ENCODE measurements around the gene PRDM2. TPM values are rescaled to one million over a fixed set of nuclear protein-coding genes. Genes with fewer than 3 reads are reported as not detected.

The PRDM2 gene
- total RNA-seq, 1 donor from 2014 or later = 22.4 TPM

DNA sequence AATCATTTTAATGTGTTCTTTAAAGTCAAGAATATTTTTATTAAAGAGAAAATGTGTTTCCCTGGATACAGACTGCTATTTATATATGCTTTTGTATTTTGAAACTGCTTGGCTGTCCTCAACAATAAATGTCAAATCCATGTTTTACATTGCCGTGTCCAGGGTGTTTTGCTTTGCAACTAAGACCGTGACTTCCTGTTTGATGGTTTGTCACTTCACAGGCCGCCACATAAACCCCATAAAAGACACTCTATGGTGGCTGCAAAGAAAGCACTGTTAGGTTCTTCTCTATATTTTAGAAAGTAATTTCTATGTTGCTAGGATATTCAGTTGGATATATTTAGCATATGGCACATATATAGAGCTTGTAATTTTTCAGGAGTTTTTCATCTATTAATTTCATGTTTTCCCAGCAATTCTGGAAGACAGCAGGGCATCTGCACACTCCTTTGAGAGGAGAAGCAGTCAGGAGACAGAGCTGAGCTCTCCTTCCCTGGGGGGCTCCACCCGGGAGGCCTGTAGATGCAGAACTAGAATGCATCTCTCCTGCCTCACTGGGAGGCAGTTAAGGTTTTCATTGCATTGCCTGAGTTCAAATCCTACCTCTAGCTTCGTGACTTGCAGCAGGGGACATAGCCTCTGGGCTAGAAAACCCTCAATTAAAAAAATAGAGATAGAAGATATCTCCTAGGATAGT is 33.1 kb downstream of the PRDM2 start:
- DNase-seq (ENCODE audit: low spot score in 2 of 2) = no peak
- FAIRE-seq = no peak

DNA sequence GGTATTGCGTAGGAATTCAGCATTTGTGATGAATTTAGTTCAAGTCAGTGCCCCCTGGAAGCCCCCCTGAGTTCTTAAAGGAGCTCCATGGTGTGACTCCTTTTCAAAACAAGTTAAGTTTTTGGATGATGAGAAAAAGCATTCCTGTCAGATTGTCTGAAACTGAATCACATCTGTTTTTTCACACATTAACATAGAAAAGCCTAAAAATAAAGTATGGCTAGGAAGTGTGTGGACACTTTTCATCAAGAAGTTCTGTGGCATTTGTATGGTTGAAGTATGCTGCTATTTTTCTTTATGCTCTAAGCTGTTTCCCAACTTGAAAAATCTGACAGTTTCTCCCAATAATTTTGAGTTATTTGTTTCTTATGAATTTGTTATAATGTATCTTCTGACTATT is 33.7 kb downstream of the PRDM2 start:
- DNase-seq (ENCODE audit: low spot score in 2 of 2) (no peak), FAIRE-seq (no peak)

DNA sequence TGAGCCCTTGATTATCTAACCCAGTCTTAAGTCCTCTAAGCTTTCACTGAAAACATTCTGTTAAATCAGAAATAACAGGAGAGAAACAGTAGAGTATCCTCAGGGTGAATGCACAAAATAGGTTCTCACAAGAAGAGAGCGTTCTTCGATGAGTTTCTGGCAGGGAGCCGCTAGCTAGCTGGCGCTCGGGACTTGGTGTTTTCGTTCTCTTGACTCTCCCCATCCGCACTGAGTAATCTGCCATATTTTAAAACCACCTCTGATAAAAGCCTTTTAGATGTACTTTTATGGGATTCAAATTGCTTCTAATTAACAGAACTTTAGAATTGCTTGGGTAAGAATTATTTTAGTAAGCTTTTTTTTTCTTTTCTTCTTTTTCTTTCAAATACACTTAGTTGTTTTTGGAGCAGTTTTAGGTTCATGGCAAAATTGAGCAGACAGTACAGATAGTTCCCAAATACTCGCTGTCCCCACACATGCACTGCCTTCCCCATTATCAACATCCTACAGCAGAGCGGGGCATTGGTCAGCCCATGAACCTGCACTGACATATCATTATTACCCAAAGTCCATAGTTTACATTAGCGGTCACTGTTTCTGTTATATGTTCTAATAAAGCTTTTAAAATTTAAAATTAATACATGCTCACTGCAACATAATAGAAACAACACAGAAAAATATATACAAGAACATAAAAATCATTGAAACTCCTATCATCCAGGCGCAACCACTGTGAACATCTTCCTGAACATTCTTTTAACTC is 35.4 kb downstream of the PRDM2 start:
- no peak for DNase-seq (ENCODE audit: low spot score in 2 of 2)
- no peak for FAIRE-seq

DNA sequence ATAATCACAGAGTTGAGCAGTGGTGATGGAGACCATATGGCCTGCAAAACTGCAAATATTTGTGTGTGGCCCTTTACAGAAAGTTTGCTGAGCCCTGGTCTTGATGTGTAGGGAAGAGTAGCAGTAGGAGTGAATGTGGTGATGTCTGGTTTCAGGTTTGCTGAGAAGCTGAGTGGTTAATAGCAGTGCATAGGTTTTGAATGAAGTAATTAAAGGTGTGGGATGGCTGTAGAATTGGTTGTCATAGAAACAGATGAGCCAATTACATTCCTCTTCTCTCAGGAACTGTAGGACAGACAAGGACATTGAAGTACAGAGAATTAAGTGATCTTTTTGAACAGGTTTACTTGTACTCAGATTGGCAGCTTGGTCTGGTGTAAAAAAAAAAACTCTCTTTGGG is 37.4 kb downstream of the PRDM2 start:
- no peak for FAIRE-seq
- DNase-seq (ENCODE audit: low spot score in 2 of 2) = no peak

DNA sequence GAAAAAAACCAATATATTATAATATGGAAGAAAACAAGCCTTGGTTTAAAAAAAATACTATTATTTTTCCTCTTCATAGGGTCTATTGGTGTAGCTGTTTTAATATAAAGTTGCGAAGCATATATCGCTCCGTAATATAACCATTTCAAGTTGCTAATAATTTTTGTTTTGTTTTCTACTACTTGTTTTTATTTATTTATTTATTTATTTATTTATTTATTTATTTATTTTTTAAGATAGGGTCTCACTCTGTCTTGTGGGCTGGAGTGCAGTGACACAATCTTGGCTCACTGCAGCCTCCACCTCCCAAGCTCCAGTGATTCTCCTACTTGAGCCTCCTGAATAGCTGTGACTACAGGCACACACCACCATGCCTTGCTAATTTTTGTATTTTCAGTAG is 46.4 kb downstream of the PRDM2 start:
- FAIRE-seq (no peak), DNase-seq (ENCODE audit: low spot score in 2 of 2) (no peak)

DNA sequence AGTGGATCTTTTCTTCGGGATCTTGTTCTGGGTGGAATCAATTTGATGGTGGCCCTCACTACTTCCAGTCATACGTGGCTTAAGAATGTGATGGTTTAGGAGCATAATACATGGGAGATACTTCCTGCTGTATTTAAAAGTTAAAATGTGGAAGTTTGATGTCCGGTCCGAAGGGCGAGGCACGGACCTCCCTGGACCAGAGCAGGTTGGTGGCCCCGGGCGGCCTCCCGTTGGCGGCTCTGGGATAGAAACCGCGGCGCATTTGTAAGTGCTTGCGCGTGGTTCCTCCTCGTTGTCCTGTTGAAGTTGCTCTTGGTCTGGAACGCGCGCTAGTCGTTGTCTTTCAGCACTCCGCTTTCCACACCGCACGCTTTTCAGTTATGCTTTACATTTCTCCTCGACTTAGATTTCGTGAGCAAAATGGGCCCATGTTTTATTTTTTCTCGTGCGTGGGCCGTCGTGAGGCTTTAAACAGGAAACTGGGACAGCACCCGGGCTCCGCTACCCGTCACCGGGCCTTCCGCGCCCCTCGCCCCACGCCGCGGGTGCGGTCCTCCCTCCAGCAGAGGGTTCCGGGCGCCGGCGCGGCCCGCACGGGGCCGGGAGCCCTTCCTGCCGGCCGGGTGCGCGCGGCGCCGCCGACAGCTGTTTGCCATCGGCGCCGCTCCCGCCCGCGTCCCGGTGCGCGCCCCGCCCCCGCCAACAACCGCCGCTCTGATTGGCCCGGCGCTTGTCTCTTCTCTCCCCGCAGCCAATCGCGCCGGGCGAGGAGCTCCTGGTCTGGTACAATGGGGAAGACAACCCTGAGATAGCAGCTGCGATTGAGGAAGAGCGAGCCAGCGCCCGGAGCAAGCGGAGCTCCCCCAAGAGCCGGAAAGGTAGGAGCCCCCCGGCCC is 48.9 kb downstream of the PRDM2 start:
- FAIRE-seq (no peak), DNase-seq (ENCODE audit: low spot score in 2 of 2) (peak; percentile 94 to 98)

DNA sequence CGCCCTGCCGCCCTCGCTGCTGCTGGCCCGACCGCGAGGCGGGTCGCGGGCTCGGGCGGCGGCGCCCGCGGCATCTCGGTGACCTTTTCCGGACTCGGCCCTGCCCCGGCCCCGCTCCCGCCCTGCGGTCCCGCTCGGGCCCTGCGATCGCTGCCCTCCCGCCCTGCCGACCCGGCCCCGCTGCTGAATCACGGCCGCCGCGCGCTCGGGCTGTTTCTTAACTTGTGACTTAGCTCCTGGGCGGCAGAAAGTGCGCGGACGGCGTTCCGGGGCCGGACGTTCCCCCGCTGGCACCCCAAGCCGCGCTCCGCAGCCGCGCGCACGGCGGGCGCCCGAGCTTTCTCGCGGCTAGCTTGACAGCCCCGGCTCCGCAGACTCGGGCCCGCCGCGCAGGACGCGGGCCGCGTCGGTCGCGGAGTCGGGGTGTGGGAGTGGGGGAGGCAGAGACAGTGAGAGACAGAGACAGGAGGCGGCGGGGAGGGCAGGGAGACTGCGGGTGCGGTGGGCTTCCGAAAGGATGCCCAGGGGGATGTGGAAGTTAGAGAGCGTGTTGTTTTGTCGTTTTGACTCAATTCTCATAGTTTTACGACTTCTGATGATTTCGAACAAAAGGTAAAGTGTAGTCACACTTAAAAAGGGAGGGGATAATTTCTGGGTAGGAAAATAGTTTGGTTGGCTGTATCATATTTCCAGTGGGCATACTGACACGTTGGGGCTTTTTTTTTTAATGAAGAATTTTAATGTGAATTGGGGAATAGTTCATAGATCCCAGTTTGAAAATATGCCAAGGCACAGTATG is 49.8 kb downstream of the PRDM2 start:
- FAIRE-seq (no peak), DNase-seq (ENCODE audit: low spot score in 2 of 2) (peak in 1 of 2 donors; percentile 35)

DNA sequence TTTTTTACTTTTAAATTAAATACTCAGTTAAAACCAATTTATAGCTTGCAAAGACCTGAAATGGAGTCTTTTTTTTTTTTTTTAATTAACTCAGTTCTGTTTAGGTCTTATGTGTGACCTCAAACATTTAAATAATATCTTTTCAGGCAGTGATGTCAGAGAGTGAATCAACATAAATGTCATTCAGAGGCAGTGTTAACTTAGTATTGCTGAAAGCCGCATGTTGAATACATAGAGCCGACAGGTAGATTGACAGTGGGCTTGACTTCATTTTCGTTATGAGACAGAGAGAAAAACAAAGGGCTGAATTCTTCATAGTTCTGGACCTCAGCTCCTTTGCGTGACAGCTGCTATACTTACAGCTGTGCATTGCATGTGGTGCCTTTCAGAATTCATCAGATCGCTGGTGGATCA is 51.5 kb downstream of the PRDM2 start:
- DNase-seq (ENCODE audit: low spot score in 2 of 2) (no peak), FAIRE-seq (no peak)

DNA sequence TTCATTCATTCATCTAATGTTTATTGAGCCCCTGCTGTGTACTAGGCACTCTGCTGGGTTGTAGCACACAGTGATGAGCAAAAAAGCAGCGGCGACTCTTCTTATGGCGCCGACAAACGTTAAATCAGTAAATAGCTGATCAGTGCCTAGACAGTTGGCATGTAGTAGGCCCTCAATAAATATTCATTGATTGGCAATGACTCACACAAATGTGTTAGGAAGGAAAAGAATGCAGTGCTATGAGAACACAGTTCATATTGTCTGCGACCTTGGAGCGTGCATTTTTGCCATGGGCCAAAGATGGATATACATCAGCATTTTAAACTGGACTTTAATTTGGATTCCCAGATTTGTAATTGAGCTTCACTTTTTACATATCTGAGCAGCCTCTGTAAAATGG is 52.0 kb downstream of the PRDM2 start:
- DNase-seq (ENCODE audit: low spot score in 2 of 2) (no peak), FAIRE-seq (no peak)

DNA sequence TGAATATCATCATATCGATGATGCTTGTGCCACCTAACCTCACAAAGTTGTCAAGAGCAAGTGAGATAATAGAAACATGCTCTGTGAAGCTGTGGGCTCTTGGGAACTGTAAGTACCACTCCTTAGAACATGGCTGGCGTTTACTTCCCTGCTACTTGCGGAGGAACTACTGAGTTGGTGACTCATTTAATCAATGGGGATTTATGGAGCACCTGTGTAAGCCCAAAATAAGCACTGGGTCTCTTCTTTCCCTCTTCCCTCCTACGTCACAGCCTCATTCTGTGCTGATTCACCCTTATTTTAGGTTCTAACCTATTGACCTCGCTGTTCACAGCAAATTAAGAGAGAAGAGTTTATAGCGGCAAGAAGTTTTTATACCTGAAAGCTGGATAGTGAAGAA is 52.9 kb downstream of the PRDM2 start:
- no peak for DNase-seq (ENCODE audit: low spot score in 2 of 2)
- FAIRE-seq = no peak

DNA sequence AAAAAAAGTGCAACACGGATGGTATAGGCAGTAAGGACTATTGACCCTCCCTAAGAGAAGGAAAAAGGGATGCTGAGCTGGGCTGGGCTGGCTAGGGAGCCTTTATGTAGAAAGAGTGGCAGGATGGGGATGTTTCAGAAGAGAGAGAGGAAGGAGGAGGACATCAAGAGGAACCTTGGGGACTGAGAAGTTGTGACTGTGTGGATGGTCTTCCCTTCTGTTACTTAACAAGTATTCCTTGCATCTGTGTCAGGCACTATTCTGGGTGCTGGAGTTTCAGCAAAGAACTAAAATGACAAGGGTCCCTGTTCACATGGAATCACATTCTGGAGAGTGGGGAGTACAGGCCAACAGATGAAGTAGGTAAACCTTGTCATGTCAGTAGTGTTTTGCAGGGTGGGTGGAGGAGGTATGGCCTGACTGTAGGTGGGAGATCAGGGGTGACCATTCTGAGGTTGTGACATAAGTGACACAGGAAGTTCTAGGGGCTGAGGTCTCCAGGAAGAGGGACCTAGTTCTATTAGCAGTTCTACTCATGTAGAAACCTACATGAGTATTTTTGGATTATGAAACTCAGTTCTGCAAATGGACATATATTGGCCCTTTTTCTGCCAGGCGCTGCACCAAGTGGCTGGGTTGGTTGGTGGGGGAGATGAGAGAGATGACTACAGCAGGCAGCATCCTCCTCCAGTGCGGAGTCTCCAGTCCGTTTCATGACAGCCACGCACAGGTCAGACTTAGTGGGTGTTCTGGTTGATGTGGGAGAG is 53.8 kb downstream of the PRDM2 start:
- DNase-seq (ENCODE audit: low spot score in 2 of 2) = no peak
- FAIRE-seq = no peak

DNA sequence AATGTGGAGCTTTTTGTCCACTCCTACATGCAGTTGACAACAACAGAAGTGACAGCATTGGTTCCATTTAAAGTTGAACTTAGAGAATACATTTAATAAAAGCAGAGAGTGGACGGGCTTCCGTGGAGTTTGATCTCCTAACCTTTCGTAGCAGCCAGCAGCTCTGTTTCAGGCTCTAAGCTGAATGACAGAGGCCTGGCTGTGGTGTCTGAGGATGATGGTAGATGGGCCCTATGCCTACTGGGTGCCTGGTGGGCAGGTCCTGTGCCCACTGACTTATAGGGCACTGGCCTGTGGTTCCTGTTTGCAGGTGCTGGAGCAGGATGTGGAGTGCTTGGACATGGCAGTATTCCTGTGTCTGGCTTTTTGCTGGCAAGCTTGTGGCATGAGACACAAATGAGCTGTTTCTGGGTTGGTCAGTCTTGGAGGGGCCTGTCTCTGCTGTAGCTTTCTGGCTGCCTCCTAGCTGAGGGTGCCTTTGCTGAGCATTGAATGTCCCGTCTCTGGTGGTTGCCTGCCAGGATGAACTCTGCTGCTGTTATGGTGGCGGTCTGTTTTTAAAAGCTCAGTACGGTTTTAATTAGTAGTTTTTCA is 54.6 kb downstream of the PRDM2 start:
- DNase-seq (ENCODE audit: low spot score in 2 of 2) = no peak
- FAIRE-seq = no peak

DNA sequence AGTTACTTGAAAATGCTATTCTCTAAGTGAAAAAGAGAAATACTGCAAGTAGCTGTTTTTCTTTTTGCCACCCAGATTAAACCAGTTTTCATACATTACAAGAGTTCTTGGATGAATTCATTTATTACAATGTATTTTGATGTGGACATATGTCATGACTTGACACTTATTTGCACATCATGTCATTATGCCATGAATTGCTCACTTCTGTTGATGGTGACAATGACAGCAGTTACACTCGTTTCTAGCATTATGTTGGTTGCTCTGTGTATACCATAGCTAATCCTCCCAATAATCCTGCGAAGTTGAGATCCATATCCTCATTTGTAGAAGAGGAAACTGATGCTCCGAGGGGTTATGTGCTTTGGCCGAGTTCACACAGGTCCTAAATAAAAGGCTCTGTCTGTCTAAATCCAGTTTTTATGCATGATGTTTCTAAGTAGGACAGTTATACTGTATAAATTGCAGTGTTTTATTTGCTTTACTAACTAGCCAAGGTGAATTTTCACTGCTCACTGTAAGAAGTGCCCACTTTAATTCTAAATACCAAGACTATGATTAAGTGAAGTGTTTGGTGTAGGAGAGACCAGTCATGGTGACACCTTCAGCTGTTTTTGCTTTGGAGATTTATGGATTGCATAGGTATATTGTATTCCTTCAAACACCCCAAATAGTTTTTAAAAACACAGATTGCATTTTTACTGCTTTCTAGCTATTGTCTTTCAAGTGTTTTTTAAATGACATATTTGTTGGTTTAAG is 56.7 kb downstream of the PRDM2 start:
- no peak for DNase-seq (ENCODE audit: low spot score in 2 of 2)
- FAIRE-seq = no peak

DNA sequence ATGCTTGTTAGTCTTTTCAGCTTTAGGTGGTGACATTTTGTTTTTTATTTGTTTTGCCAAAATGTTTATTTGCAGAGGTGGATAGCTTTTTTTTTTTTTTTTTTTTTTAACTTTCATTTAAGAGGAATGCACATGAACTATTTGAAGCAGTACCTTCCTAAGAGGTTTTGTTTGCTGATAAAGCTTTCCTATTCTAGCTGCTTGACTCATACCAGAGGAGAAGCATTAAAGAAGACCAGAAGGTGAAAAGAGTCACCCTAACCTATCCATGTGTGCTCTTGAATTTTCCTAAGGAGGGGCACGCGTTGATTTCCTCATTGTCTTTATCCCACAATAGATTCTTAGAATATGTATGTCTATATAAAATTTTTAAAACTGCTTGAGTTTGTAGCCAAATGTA is 57.7 kb downstream of the PRDM2 start:
- no peak for FAIRE-seq
- DNase-seq (ENCODE audit: low spot score in 2 of 2) = no peak

DNA sequence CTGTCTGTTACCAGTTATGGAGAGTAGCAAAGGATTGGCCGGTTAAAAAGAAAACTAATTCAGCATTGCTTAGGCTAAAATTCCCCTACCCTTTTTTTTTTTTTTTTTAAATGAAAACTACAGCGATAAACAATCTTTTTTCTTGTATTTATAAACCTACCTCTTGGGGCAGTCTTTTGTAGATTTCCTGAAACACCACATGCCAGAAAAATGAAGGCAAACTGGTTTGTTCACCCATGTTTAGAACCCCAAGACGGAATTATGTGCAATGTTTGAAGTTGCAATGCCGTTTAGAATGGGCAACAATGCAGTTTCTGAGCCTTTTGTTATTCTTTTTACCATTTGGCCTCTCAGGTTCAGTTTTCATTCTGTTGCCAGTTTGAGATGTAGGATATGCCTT is 59.1 kb downstream of the PRDM2 start:
- FAIRE-seq (no peak), DNase-seq (ENCODE audit: low spot score in 2 of 2) (no peak)

DNA sequence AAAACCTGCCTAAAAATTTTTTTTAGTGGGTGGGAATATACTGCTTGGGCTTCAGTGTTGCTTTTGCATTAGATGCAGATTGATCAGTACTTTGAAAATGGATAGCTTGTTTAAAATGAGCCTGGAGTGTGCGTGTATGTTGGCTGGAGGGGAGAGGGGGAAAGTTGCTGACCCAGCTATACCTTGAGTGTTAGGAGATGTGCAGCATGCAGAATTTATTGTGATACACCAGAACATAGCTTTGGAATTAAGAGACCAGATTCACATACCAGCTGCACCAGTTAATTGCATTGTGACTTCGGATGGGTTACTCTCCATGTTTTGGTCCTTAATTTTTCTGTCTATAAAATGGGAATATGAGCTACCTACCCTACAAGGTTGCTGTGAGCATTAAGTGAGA is 60.4 kb downstream of the PRDM2 start:
- FAIRE-seq (no peak), DNase-seq (ENCODE audit: low spot score in 2 of 2) (no peak)

DNA sequence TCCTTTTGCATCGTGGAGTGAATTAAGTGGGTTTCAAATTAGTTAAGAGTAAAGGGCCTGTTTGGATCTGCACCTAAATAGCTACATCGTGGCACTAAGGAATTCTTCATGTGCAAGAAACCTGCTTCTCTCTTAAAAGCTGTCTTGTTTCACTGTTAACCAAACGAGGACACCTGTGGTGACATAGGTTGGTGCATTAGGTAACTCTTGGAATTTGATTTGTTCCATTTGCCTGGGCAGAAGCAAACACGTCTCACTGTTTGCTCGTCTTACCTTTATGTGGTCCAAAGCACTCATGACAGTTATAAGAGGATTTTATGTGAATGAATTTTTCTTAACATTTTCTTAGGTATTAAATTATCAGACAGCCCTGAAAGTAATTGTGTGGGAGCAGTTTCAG is 60.9 kb downstream of the PRDM2 start:
- FAIRE-seq = no peak
- no peak for DNase-seq (ENCODE audit: low spot score in 2 of 2)

DNA sequence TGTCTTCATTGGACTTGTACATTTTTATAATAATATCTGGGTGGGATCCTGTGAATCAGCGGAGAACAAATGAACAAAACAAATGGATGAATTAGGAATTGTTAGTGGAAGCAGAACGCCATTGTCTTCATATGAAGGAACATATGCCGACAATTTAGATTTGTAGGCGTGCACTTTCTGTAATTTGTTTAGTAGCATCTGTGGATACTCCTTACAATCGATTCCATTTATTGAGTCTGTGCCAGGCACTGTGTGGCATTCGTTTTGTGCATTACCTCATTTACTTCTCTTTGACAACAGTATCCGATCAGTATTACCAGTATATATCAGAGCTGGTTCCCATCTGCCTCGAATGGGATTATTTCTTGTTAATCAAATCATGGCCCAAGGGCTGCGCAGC is 61.9 kb downstream of the PRDM2 start:
- FAIRE-seq (no peak), DNase-seq (ENCODE audit: low spot score in 2 of 2) (no peak)

DNA sequence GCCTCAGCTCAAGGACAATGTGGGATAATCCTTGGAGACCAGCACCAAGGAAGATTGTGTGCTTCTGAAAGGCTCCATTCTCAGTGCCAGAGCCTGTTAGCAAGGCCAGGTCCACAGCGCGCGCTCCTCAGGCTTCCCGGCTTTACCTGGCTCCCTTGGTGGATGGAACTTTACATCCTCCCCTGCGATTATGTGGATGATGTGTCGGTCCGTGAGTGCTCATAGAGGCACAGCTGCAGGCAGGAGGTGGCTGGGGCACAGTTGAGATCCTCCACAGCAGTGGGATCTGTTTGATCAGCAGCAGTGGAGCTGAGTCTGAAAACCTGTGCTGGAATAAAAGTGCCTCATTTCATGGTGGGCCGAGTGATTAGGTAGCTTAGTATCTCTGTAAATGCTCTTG is 62.7 kb downstream of the PRDM2 start:
- FAIRE-seq (no peak), DNase-seq (ENCODE audit: low spot score in 2 of 2) (no peak)
